Fibroblast of lung (primary cell): ENCODE results near the gene TAS2R39. TPM values are rescaled to one million over a fixed set of nuclear protein-coding genes. Genes with fewer than 3 reads are reported as not detected.

Experiments
- DNase-seq, 2 donors: peaks; one replicate each; pipeline versions ENCODE4 v3.0.0 to v3.0.0-alpha.2; 2010; ENCODE audit warnings: low read depth in 2 of 2
- H2AFZ ChIP-seq: 2 replicates; pipeline ENCODE4 v1.5.1; 2012; ENCODE audit warnings: low read length, control low read depth, inconsistent platforms
- H3K27ac ChIP-seq: 2 replicates; pipeline ENCODE4 v1.5.1; 2011; ENCODE audit warnings: low read length, control low read depth; ENCODE audit not compliant: insufficient read depth
- H3K27me3 ChIP-seq: 2 replicates; pipeline ENCODE4 v1.5.1; 2011; ENCODE audit warnings: mild to moderate bottlenecking, low read length; ENCODE audit not compliant: control insufficient read depth, insufficient read depth
- H3K36me3 ChIP-seq: 2 replicates; pipeline ENCODE4 v1.5.1; 2011; ENCODE audit warnings: low read length; ENCODE audit not compliant: control insufficient read depth, insufficient read depth
- H3K4me1 ChIP-seq: 2 replicates; pipeline ENCODE4 v1.5.1; 2011; ENCODE audit warnings: low read length; ENCODE audit not compliant: control insufficient read depth, insufficient read depth; ENCODE audit errors: extremely low read depth
- H3K4me2 ChIP-seq: 2 replicates; pipeline ENCODE4 v1.5.1; 2011; ENCODE audit warnings: low read length, control low read depth; ENCODE audit not compliant: insufficient read depth; ENCODE audit errors: extremely low read depth
- H3K4me3 ChIP-seq, 4 experiments: fragments of 200-600 bp in 1 of 4; sonication (generic) in 1 of 4; replicated peaks in 1 of 4; 2 replicates each; pipeline ENCODE4 v1.5.1; 2011 to 2016; ENCODE audit warnings: low read length in 4 of 4, low read depth in 3 of 4, mild to moderate bottlenecking in 3 of 4, control low read depth in 2 of 4, inconsistent platforms in 1 of 4, mixed read lengths in 1 of 4; ENCODE audit not compliant: insufficient read depth in 1 of 4; ENCODE audit errors: control extremely low read depth in 1 of 4
- H3K79me2 ChIP-seq: 2 replicates; pipeline ENCODE4 v1.5.1; 2012; ENCODE audit warnings: mild to moderate bottlenecking, low read length, inconsistent platforms; ENCODE audit not compliant: control insufficient read depth, insufficient read depth
- H3K9ac ChIP-seq: 2 replicates; pipeline ENCODE4 v1.5.1; 2011; ENCODE audit warnings: mild to moderate bottlenecking, low read length, control low read depth; ENCODE audit not compliant: insufficient read depth
- H3K9me3 ChIP-seq: 2 replicates; pipeline ENCODE4 v1.5.1; 2012; ENCODE audit warnings: low read depth, low read length; ENCODE audit not compliant: control insufficient read depth, insufficient read depth
- H4K20me1 ChIP-seq: 2 replicates; pipeline ENCODE4 v1.5.1; 2011; ENCODE audit warnings: low read length; ENCODE audit not compliant: control insufficient read depth, insufficient read depth; ENCODE audit errors: extremely low read depth
- EZH2 ChIP-seq: IDR thresholded peaks from 2 replicates; pipeline ENCODE4 v1.5.1; 2012; ENCODE audit warnings: low read length, control low read depth, mild to moderate bottlenecking; ENCODE audit errors: missing control alignments
- polyA plus RNA-seq, 2 donors: library from polyadenylated mRNA; depleted of rRNA in 1 of 2; stranded (reverse) in 1 of 2; unstranded in 1 of 2; fragments of >200 nt; gene quantifications; 2 replicates each; pipeline ENCODE4 v1.2.1, GENCODE V29; 2011 to 2012; ENCODE audit warnings: missing spikeins in 1 of 2
- total RNA-seq: library from RNA; depleted of rRNA; stranded (reverse); fragments of >200 nt; gene quantifications from 2 replicates; pipeline ENCODE4 v1.2.1, GENCODE V29; 2014
- TF ChIP-seq, protein P1 (sequence below), 2 donors: IDR thresholded peaks in 1 of 2; conservative IDR thresholded peaks in 1 of 2; 1 replicate in 1 of 2; 2 replicates in 1 of 2; pipeline ENCODE4 v1.5.1; 2011 to 2012; ENCODE audit warnings: low read length in 2 of 2, control low read depth in 1 of 2, inconsistent platforms in 1 of 2, low read depth in 1 of 2, mild to moderate bottlenecking in 1 of 2

TAS2R39 gene
- total and polyA plus RNA-seq, 2 donors (not counting 1 experiment from before 2014, with no cell fraction given): not detected

DNA sequence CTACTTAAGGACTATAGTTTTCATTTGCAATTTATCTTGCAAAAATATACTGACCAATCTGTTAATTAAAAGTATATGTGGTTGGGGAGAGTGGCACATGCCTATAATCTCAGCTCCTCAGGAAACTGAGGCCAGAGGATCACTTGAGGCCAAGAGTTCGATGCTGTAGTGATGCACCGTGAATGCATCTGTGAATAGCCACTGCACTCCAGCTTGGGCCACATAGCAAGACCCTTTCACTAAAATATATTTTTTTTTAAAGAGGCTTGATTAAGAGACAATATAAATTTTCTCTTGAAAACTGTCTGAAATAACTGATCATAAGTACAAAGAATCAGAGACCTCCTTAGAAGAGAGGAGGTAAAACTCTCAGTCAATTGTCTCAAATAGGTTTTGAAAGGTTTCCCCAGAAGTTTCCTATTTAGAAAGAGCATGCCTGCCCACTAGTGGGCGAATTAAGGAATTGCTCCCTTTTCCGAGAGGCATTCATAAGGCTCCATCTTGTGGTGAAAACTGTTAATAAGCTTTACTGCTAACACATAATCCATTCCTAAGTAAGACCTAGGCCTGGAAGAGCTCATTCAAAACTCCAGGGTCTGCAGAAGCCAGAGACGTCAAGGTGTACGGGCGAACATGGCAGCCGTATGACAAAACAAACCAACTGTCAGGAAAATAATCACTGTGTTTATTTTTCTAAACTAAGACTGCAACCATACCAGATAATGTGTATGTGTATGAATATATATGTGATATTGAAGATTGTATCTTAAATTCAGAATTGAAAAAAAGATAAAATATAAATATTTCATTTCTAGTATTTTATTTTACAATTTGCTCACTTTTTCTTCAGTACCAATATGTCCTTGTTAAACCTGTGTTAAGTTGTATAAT, 31.8 kb downstream of the TAS2R39 start:
- no peak overlapping the region for H3K4me3 ChIP-seq
- no peak overlapping the region for H3K9ac ChIP-seq
- H3K27me3 ChIP-seq: no peaks in the 10 kb centered on the region
- peak; percentile 71 to 88 for DNase-seq
- no peaks in the 10 kb centered on the region for H3K9me3 ChIP-seq
- no peaks in the 10 kb centered on the region for H3K79me2 ChIP-seq
- no peaks in the 10 kb centered on the region for H3K36me3 ChIP-seq
- H3K4me1 ChIP-seq: no peaks in the 10 kb centered on the region
- no peak overlapping the region for H2AFZ ChIP-seq
- no peak overlapping the region for H3K27ac ChIP-seq
- H3K4me2 ChIP-seq: no peak overlapping the region
- H4K20me1 ChIP-seq: no peaks in the 10 kb centered on the region
- TF ChIP-seq, protein P1, sequence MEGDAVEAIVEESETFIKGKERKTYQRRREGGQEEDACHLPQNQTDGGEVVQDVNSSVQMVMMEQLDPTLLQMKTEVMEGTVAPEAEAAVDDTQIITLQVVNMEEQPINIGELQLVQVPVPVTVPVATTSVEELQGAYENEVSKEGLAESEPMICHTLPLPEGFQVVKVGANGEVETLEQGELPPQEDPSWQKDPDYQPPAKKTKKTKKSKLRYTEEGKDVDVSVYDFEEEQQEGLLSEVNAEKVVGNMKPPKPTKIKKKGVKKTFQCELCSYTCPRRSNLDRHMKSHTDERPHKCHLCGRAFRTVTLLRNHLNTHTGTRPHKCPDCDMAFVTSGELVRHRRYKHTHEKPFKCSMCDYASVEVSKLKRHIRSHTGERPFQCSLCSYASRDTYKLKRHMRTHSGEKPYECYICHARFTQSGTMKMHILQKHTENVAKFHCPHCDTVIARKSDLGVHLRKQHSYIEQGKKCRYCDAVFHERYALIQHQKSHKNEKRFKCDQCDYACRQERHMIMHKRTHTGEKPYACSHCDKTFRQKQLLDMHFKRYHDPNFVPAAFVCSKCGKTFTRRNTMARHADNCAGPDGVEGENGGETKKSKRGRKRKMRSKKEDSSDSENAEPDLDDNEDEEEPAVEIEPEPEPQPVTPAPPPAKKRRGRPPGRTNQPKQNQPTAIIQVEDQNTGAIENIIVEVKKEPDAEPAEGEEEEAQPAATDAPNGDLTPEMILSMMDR (conservative IDR thresholded peaks at IDR 0.05 in 1 of 2, IDR thresholded peaks at IDR 0.05 in 1 of 2; ENCODE audit: low read depth in 1 of 2, low read length in 2 of 2): peak; percentile 100
- TF ChIP-seq EZH2: no peak

DNA sequence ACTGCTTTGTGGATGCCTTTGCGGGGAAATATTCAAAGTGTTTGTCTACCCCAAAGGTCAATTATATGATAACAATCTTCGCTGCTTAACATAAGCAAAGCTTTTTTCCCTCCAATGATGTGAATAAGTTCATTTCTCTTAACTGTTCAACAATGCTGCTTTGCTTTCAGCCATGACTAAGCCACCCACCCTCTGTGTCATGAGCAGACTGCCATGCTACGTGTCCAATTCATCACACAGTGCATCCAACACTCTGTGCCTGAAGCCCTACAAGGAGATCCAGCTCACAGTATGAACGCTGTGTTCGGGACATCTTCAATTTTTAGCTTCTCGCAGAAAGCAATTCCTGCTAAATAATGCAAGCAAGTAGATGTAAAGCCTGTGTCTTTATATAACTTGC, 32.9 kb downstream of the TAS2R39 start:
- Histone ChIP-seq H3K27me3 (peaks cover 4% of the 10 kb centered on the region), H3K27ac (no peak overlapping the region), H3K9ac (no peak overlapping the region), H3K4me2 (no peak overlapping the region), H4K20me1 (no peaks in the 10 kb centered on the region), H2AFZ (no peak overlapping the region), H3K79me2 (no peaks in the 10 kb centered on the region), H3K4me1 (no peaks in the 10 kb centered on the region), H3K9me3 (no peaks in the 10 kb centered on the region), H3K4me3 (no peak overlapping the region), H3K36me3 (no peaks in the 10 kb centered on the region)
- TF ChIP-seq, protein P1 (conservative IDR thresholded peaks at IDR 0.05 in 1 of 2, IDR thresholded peaks at IDR 0.05 in 1 of 2; ENCODE audit: low read depth in 1 of 2, low read length in 2 of 2): no peak
- TF ChIP-seq EZH2: no peak
- peak in 1 of 2 donors; percentile 85 for DNase-seq

DNA sequence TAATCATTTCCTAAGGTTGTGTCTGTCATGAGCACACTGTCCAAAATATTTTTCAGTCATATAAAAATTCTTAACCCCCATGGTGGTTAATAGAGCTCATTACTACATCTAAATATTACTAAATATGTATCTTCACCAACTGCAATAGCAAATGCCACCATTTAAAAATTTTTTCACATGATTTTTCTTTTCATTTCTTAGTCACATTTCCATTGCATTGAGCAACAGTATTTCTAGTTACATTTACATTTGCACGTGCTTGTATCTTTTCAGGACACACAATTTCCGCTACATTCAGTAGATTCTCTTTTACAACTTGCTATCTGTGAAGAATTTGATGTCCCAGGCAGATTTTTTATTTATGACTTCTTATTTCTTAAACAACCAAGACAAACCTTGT, 33.5 kb downstream of the TAS2R39 start:
- no peaks in the 10 kb centered on the region for H3K4me1 ChIP-seq
- H4K20me1 ChIP-seq: no peaks in the 10 kb centered on the region
- H3K9me3 ChIP-seq: no peaks in the 10 kb centered on the region
- no peak overlapping the region for H3K27ac ChIP-seq
- no peak for DNase-seq
- H3K4me3 ChIP-seq: no peak overlapping the region
- no peaks in the 10 kb centered on the region for H3K36me3 ChIP-seq
- no peaks in the 10 kb centered on the region for H3K79me2 ChIP-seq
- no peak overlapping the region for H3K4me2 ChIP-seq
- no peak overlapping the region for H3K9ac ChIP-seq
- H2AFZ ChIP-seq: no peak overlapping the region
- peaks cover 4% of the 10 kb centered on the region for H3K27me3 ChIP-seq
- no peak for TF ChIP-seq EZH2
- TF ChIP-seq, protein P1 (conservative IDR thresholded peaks at IDR 0.05 in 1 of 2, IDR thresholded peaks at IDR 0.05 in 1 of 2; ENCODE audit: low read depth in 1 of 2, low read length in 2 of 2): no peak
